GM12878 (cell line): ENCODE data around the gene AP4E1. TPM values are rescaled to one million over a fixed set of nuclear protein-coding genes. Genes with fewer than 3 reads are reported as not detected.

Experiments used
- ATF7 ChIP-seq: fragments of 450-650 bp; IDR thresholded peaks from 2 replicates; pipeline ENCODE4 v1.6.1; 2016; ENCODE audit warnings: low read depth, mild to moderate bottlenecking
- BHLHE40 ChIP-seq, 2 experiments: fragments of 450-650 bp in 1 of 2; IDR thresholded peaks; 2 replicates each; pipeline ENCODE4 v1.6.1; 2011 to 2017; ENCODE audit warnings: low read depth in 2 of 2, borderline replicate concordance in 1 of 2, improper control_type of control experiment in 1 of 2, low read length in 1 of 2, mild to moderate bottlenecking in 1 of 2
- CBX3 ChIP-seq: fragments of 200-600 bp; sonication (generic); IDR thresholded peaks from 2 replicates; pipeline ENCODE4 v1.6.1; 2016; ENCODE audit warnings: low read depth, borderline replicate concordance
- CREM ChIP-seq: IDR thresholded peaks from 2 replicates; pipeline ENCODE4 v1.6.1; 2014; ENCODE audit warnings: antibody characterized with exemption, low read depth
- EP300 ChIP-seq, 2 experiments: fragments of 150-350 bp in 1 of 2; IDR thresholded peaks; 2 replicates each; pipeline ENCODE4 v1.6.1; 2011 to 2012; ENCODE audit warnings: low read depth in 2 of 2, low read length in 2 of 2, borderline replicate concordance in 1 of 2, improper control_type of control experiment in 1 of 2, inconsistent platforms in 1 of 2; ENCODE audit not compliant: control insufficient read depth in 1 of 2
- FOXK2 ChIP-seq: fragments of 450-650 bp; IDR thresholded peaks from 2 replicates; pipeline ENCODE4 v1.6.1; 2017; ENCODE audit warnings: mild to moderate bottlenecking, moderate library complexity
- IRF4 ChIP-seq: IDR thresholded peaks from 2 replicates; pipeline ENCODE4 v1.6.1; 2011; ENCODE audit warnings: low read depth, low read length
- KLF5 ChIP-seq: fragments of 450-650 bp; IDR thresholded peaks from 2 replicates; pipeline ENCODE4 v1.6.1; 2014; ENCODE audit warnings: mild to moderate bottlenecking; ENCODE audit not compliant: partially characterized antibody
- MTA2 ChIP-seq: fragments of 450-650 bp; IDR thresholded peaks from 2 replicates; pipeline ENCODE4 v1.6.1; 2016; ENCODE audit warnings: low read depth, mild to moderate bottlenecking, moderate library complexity
- NR2F1 ChIP-seq: fragments of 450-650 bp; conservative IDR thresholded peaks from 2 replicates; pipeline ENCODE4 v1.6.1; 2017; ENCODE audit warnings: mild to moderate bottlenecking
- PAX5 ChIP-seq: IDR thresholded peaks from 2 replicates; pipeline ENCODE4 v1.6.1; 2011; ENCODE audit warnings: low read depth, low read length, borderline replicate concordance
- PAX8 ChIP-seq: fragments of 450-650 bp; IDR thresholded peaks from 2 replicates; pipeline ENCODE4 v1.6.1; 2017; ENCODE audit warnings: mild to moderate bottlenecking, moderate library complexity
- SREBF2 ChIP-seq: IDR thresholded peaks from 2 replicates; pipeline ENCODE4 v1.6.1; 2012; ENCODE audit warnings: mild to moderate bottlenecking, low read length
- WRNIP1 ChIP-seq: IDR thresholded peaks from 2 replicates; pipeline ENCODE4 v1.6.1; 2011; ENCODE audit warnings: low read depth, low read length, improper control_type of control experiment, borderline replicate concordance
- ZNF24 ChIP-seq: fragments of 450-650 bp; IDR thresholded peaks from 2 replicates; pipeline ENCODE4 v1.6.1; 2017; ENCODE audit warnings: antibody characterized with exemption, mild to moderate bottlenecking
- polyA plus RNA-seq, 11 experiments: library from polyadenylated mRNA; depleted of rRNA in 4 of 11; unstranded in 6 of 11; stranded (reverse) in 5 of 11; fragments of >200 nt; fragmentation: Nextera tagmentation in 4 of 11; fragmentation: Illumina TruSeq in 1 of 11; extraction: Ambion mirVana in 4 of 11; extraction: Trizol in 1 of 11; gene quantifications; 1 replicate in 1 of 11; 2 replicates in 10 of 11; pipeline versions ENCODE4 v1.2.1 to v1.2.3, GENCODE V29; 2011 to 2016; ENCODE audit warnings: inconsistent platforms in 2 of 11, missing spikeins in 2 of 11, low read depth in 1 of 11
- total RNA-seq, 4 experiments: library from RNA; depleted of rRNA in 3 of 4; stranded (reverse); fragments of >200 nt in 3 of 4; fragmentation: Illumina TruSeq in 1 of 4; extraction: Trizol in 1 of 4; gene quantifications; 2 replicates each; pipeline versions ENCODE4 v1.2.1 to v1.2.3, GENCODE V29; 2013 to 2021
- TF ChIP-seq, protein P1 (sequence below): IDR thresholded peaks from 2 replicates; pipeline ENCODE4 v1.6.1; 2012; ENCODE audit warnings: low read length, inconsistent platforms
- TF ChIP-seq, protein P2 (sequence below): fragments of 450-650 bp; IDR thresholded peaks from 2 replicates; pipeline ENCODE4 v1.6.1; 2017; ENCODE audit warnings: mild to moderate bottlenecking, low read depth, inconsistent platforms; ENCODE audit not compliant: poor library complexity, severe bottlenecking
- TF ChIP-seq, protein P3 (sequence below): fragments of 450-650 bp; IDR thresholded peaks from 2 replicates; pipeline ENCODE4 v1.6.1; 2016; ENCODE audit warnings: mild to moderate bottlenecking
- TF ChIP-seq, protein P4 (sequence below): fragments of 450-650 bp; conservative IDR thresholded peaks from 2 replicates; pipeline ENCODE4 v1.6.1; 2017; ENCODE audit warnings: mild to moderate bottlenecking, moderate library complexity
- TF ChIP-seq, protein P5 (sequence below): fragments of 450-650 bp; formaldehyde crosslinking; IDR thresholded peaks from 2 replicates; pipeline ENCODE4 v1.5.0; 2022; ENCODE audit warnings: mild to moderate bottlenecking, missing genetic modification characterization

The AP4E1 gene
- total and polyA plus RNA-seq, 10 of the 15 experiments (the other 5 are each of a cell fraction or from before 2014, with no cell fraction given): 1.2 to 11.4 (median 6.7) TPM

DNA sequence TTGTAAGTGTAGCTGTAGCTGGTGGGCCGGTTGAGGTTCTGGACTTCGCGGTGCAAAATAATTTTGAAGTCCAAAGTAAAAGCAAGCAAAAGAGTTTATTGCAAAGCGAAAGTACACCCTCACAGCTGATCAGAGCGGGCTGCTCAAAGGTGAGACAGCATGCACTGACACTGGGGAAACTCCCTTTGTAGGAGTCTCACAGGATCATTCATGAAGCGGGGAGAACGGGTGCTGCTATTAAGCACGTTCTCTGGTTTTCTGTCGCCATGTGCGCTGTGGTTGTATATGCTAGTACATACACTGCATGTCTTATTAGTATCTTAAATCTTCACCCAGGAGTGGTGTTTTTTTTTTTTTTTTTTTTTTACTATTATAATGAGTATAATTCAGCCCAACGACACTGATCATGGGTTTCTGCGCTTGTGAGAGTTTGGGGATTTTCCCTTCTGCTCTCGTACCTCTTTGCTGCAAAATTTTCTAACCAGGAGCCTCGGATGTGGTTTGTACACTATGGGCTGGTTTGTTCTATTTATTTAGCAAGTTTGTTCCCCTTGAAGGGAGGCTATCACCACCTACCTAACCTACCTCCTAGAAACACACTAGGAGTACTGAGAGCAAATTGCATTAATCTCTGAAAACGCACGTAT lies 1.4 kb upstream of the AP4E1 start (continued):
- TF ChIP-seq, protein P1, sequence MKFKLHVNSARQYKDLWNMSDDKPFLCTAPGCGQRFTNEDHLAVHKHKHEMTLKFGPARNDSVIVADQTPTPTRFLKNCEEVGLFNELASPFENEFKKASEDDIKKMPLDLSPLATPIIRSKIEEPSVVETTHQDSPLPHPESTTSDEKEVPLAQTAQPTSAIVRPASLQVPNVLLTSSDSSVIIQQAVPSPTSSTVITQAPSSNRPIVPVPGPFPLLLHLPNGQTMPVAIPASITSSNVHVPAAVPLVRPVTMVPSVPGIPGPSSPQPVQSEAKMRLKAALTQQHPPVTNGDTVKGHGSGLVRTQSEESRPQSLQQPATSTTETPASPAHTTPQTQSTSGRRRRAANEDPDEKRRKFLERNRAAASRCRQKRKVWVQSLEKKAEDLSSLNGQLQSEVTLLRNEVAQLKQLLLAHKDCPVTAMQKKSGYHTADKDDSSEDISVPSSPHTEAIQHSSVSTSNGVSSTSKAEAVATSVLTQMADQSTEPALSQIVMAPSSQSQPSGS: peak; percentile 69
- TF ChIP-seq IRF4 (peak; percentile 88), ATF7 (peak; percentile 88), EP300 (IDR thresholded peaks at IDR 0.05; ENCODE audit: borderline replicate concordance in 1 of 2, control insufficient read depth in 1 of 2, low read depth in 2 of 2, low read length in 2 of 2) (peak; percentile 52 to 72), NR2F1 (no peak), SREBF2 (no peak), MTA2 (peak; percentile 89), BHLHE40 (IDR thresholded peaks at IDR 0.05; ENCODE audit: borderline replicate concordance in 1 of 2, low read depth in 2 of 2, low read length in 1 of 2) (peak; percentile 94 to 96), ZNF24 (0 out of 2 replicates have a peak, but pooled peaks have one; percentile 3), PAX8 (no peak), CBX3 (no peak), WRNIP1 (no peak), KLF5 (peak; percentile 20), CREM (peak; percentile 55; the same call in 1 of the 2 replicates), FOXK2 (no peak), PAX5 (peak; percentile 59; the same call in 1 of the 2 replicates)
- TF ChIP-seq, protein P2, sequence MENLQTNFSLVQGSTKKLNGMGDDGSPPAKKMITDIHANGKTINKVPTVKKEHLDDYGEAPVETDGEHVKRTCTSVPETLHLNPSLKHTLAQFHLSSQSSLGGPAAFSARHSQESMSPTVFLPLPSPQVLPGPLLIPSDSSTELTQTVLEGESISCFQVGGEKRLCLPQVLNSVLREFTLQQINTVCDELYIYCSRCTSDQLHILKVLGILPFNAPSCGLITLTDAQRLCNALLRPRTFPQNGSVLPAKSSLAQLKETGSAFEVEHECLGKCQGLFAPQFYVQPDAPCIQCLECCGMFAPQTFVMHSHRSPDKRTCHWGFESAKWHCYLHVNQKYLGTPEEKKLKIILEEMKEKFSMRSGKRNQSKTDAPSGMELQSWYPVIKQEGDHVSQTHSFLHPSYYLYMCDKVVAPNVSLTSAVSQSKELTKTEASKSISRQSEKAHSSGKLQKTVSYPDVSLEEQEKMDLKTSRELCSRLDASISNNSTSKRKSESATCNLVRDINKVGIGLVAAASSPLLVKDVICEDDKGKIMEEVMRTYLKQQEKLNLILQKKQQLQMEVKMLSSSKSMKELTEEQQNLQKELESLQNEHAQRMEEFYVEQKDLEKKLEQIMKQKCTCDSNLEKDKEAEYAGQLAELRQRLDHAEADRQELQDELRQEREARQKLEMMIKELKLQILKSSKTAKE: peak; percentile 90
- TF ChIP-seq, protein P3, sequence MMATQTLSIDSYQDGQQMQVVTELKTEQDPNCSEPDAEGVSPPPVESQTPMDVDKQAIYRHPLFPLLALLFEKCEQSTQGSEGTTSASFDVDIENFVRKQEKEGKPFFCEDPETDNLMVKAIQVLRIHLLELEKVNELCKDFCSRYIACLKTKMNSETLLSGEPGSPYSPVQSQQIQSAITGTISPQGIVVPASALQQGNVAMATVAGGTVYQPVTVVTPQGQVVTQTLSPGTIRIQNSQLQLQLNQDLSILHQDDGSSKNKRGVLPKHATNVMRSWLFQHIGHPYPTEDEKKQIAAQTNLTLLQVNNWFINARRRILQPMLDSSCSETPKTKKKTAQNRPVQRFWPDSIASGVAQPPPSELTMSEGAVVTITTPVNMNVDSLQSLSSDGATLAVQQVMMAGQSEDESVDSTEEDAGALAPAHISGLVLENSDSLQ: peak; percentile 64; the same call in 1 of the 2 replicates
- TF ChIP-seq, protein P4, sequence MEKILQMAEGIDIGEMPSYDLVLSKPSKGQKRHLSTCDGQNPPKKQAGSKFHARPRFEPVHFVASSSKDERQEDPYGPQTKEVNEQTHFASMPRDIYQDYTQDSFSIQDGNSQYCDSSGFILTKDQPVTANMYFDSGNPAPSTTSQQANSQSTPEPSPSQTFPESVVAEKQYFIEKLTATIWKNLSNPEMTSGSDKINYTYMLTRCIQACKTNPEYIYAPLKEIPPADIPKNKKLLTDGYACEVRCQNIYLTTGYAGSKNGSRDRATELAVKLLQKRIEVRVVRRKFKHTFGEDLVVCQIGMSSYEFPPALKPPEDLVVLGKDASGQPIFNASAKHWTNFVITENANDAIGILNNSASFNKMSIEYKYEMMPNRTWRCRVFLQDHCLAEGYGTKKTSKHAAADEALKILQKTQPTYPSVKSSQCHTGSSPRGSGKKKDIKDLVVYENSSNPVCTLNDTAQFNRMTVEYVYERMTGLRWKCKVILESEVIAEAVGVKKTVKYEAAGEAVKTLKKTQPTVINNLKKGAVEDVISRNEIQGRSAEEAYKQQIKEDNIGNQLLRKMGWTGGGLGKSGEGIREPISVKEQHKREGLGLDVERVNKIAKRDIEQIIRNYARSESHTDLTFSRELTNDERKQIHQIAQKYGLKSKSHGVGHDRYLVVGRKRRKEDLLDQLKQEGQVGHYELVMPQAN: peak; percentile 73
- TF ChIP-seq, protein P5, sequence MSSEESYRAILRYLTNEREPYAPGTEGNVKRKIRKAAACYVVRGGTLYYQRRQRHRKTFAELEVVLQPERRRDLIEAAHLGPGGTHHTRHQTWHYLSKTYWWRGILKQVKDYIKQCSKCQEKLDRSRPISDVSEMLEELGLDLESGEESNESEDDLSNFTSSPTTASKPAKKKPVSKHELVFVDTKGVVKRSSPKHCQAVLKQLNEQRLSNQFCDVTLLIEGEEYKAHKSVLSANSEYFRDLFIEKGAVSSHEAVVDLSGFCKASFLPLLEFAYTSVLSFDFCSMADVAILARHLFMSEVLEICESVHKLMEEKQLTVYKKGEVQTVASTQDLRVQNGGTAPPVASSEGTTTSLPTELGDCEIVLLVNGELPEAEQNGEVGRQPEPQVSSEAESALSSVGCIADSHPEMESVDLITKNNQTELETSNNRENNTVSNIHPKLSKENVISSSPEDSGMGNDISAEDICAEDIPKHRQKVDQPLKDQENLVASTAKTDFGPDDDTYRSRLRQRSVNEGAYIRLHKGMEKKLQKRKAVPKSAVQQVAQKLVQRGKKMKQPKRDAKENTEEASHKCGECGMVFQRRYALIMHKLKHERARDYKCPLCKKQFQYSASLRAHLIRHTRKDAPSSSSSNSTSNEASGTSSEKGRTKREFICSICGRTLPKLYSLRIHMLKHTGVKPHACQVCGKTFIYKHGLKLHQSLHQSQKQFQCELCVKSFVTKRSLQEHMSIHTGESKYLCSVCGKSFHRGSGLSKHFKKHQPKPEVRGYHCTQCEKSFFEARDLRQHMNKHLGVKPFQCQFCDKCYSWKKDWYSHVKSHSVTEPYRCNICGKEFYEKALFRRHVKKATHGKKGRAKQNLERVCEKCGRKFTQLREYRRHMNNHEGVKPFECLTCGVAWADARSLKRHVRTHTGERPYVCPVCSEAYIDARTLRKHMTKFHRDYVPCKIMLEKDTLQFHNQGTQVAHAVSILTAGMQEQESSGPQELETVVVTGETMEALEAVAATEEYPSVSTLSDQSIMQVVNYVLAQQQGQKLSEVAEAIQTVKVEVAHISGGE (CRISPR knock-in tag): no peak
